ENCODE measurements around the gene HAAO.

- TF ChIP-seq CTCF (IDR thresholded peaks at IDR 0.05) (no peak), NR2C2 (CRISPR knock-in tag; IDR thresholded peaks at IDR 0.05) (no peak), MAX (CRISPR knock-in tag; IDR thresholded peaks at IDR 0.05) (no peak), ATF2 (CRISPR knock-in tag; IDR thresholded peaks at IDR 0.05; ENCODE audit: borderline replicate concordance, low read depth) (no peak), ZNF396 (CRISPR knock-in tag; IDR thresholded peaks at IDR 0.05; ENCODE audit: borderline replicate concordance) (no peak), USF1 (CRISPR knock-in tag; IDR thresholded peaks at IDR 0.05) (no peak), NFYB (CRISPR knock-in tag; conservative IDR thresholded peaks at IDR 0.05; ENCODE audit: low read depth) (no peak), E2F5 (CRISPR knock-in tag; IDR thresholded peaks at IDR 0.05) (no peak), TEAD4 (CRISPR knock-in tag; IDR thresholded peaks at IDR 0.05) (no peak), NFATC4 (CRISPR knock-in tag; IDR thresholded peaks at IDR 0.05) (no peak)
Observed at GRCh38 chr2:42791606-42792005, 777 bp downstream of the HAAO start.

All from WTC11 (cell line).